Activated CD4-positive, alpha-beta memory T cell treated with anti-CD3 and anti-CD28 coated beads for 36 hours (primary cell): Measurements from ENCODE around the gene YIF1A. TPM values are rescaled to one million over a fixed set of nuclear protein-coding genes. Genes with fewer than 3 reads are reported as not detected.
"Not testable (repeated sequence)": the region's sequence is repeated elsewhere in the genome, so short reads cannot be mapped to it uniquely, and the experiment has no call there.

ENCODE experiments used
- CTCF ChIA-PET: fragments of 350-600 bp; sonication (Branson Sonifier 250); formaldehyde crosslinking; loops from one replicate; lab custom pipeline; 2021; ENCODE audit warnings: antibody characterized with exemption, inconsistent platforms; lab: Charles Lee
- POLR2A ChIA-PET: fragments of 350-600 bp; sonication (Branson Sonifier 250); formaldehyde crosslinking; loops from one replicate; lab custom pipeline; 2021; ENCODE audit warnings: antibody characterized with exemption; lab: Charles Lee
- DNase-seq: peaks from one replicate; pipeline ENCODE4 v3.0.0-alpha.2; 2020
- H3K27ac Mint-ChIP-seq: one replicate; pipeline ENCODE4 v1.8.0; 2021; ENCODE audit warnings: mixed read lengths
- H3K27me3 Mint-ChIP-seq: one replicate; pipeline ENCODE4 v1.8.0; 2021; ENCODE audit warnings: mixed read lengths
- H3K36me3 Mint-ChIP-seq: one replicate; pipeline ENCODE4 v1.8.0; 2021; ENCODE audit warnings: mixed read lengths
- H3K4me1 Mint-ChIP-seq: one replicate; pipeline ENCODE4 v1.8.0; 2021; ENCODE audit warnings: low read depth, mixed read lengths
- H3K4me3 Mint-ChIP-seq: one replicate; pipeline ENCODE4 v1.8.0; 2021; ENCODE audit warnings: mild to moderate bottlenecking, mixed read lengths
- H3K9me3 Mint-ChIP-seq: one replicate; pipeline ENCODE4 v1.8.0; 2021; ENCODE audit warnings: mixed read lengths
- intact Hi-C: fragments of 100-400 bp; cut with micrococcal nuclease; formaldehyde crosslinking; loops from one replicate; pipeline ENCODE4 v1.15.1; 2023
- total RNA-seq, 2 experiments: library from RNA; stranded (reverse); gene quantifications; one replicate each; pipeline ENCODE4 v1.2.3, GENCODE V29; 2021

YIF1A gene
- total RNA-seq, 2 experiments from 2014 or later: 63.1 to 65.8 TPM

DNA sequence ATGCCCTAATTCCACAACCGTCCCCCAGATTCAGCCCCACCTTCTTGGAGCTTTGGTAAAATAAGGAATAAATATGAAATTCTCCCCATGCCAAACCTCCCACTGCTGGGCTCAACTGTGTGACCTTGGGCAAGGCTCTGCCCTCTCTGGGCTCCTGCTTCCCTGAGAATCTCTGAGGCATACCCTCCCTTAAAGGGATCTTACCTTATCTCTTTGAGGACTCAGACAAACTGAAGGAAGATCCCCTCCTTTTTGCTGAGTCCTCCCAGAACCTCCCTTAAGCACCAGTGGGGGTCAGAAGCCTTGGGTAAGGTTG is 25.2 kb upstream of the YIF1A start:
- ChIA-PET CTCF (interaction anchor here (1.9 kb wide), 1 partner anchor 18 kb away, joined by 9 read pairs; no protein-coding TSS in a partner anchor), POLR2A (interaction anchor here (1.1 kb wide), 1 partner anchor 531 kb away, joined by 3 read pairs; no protein-coding TSS in a partner anchor)
- no peak overlapping the region for H3K27ac Mint-ChIP-seq
- intact Hi-C loops: no loop called here
- no peaks in the 10 kb centered on the region for H3K27me3 Mint-ChIP-seq
- no peak for DNase-seq
- no peaks in the 10 kb centered on the region for H3K36me3 Mint-ChIP-seq
- peaks cover 25% of the 10 kb centered on the region for H3K4me1 Mint-ChIP-seq
- no peak overlapping the region for H3K4me3 Mint-ChIP-seq
- H3K9me3 Mint-ChIP-seq: no peaks in the 10 kb centered on the region

DNA sequence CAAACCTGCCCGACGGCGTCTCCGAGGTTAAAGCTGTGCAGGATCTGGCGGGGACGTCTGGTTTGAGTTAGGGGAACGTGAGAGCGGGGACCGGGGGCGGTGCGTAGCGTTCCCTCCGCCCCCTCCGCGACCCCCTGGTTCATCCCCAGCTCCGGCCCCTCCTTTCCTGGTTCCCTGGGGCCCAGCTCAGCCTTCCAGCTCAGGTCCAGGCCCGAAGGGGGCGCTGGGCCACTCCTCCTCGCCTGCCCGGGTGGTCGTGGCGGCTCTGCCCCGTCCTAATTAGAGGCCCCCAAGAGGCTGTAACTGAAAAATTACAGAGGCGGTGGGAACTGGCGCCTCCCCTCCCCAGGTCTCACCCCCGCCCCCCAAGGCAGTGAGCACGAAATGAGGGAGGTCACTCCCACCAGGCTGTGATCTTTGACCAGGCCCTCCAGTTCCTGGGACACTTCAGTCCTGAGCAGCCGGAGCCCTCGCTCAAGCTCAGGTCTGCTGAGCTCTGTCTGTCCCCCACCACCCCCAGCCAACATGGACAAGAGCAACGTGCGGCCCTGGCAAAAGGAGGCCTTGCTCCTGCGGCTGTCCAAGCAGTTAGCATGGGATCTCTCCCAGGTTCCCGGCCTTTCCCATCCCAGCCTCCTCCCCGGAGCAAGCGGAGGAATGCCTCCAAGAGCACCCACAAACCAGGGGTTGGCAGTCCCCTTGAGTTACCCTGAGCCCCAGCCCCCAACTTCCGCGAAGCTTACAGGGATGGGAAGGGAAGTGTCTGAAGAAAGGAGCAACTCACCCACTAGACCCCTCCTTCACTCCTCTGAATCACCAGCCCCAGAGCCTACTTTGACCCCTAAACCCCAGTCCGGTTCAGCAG is 24.6 kb upstream of the YIF1A start:
- intact Hi-C loops: no loop called here
- Mint-ChIP-seq H3K27me3 (no peaks in the 10 kb centered on the region), H3K4me1 (peaks cover 19% of the 10 kb centered on the region), H3K9me3 (no peaks in the 10 kb centered on the region), H3K27ac (peak overlapping the region; percentile 77), H3K36me3 (no peaks in the 10 kb centered on the region), H3K4me3 (peak overlapping the region; percentile 77)
- ChIA-PET CTCF (interaction anchor here (0.6 to 2.9 kb wide), 10 partner anchors 12 to 637 kb away, joined by 3 to 45 read pairs (median 12); partner anchors contain the start of genes B4GAT1, BRMS1, MRPL11 and RIN1), POLR2A (interaction anchor here (0.5 to 2.1 kb wide), 5 partner anchors 19 to 531 kb away, joined by 3 to 5 read pairs (median 3); partner anchors contain the start of genes SF3B2 and SLC29A2)
- DNase-seq: no peak

DNA sequence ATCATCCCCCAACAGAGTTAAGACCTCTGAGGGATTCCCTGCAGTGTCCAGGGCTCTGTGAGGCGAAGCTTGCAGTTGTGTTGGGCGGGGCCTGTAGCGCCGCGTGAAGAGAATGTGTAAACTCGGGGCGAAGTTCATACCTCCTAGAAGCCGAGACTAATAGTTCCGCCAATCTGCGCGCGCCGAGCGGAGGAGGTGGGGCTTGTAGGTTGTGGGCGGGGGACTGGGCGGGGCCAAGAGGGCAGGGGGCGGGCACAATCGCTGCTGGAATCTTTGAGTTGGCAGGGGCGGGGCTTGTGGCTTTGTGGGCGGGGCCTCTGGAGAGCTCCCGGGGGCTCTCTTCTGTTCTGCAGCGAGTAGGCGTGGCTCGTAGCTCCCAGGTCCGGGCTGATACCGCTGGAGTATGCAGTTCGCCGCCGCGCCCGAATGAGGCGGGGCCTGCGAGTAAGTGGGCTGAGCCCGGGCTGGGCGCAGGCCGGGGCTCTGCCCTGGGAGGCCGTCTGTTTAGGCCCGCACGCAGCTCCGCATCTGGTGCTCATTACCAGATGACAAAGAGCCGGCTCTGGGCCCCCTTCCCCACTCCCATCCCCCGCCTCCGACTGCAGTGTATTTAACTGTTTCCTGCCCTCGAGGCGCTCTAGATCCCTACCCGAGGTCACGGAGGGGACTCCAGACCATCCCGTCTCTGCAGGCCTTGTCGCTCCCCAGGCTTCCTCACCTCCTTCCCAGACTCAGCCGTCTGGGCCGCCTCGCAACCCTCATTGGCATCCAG is 23.8 kb upstream of the YIF1A start:
- intact Hi-C loops: loop anchor here (1.0 kb wide), 5 partner anchors 16 to 59 kb away; partner anchors contain the start of genes BRMS1, RAB1B, SLC29A2 and YIF1A
- CTCF ChIA-PET: interaction anchor here (0.6 to 2.9 kb wide), 20 partner anchors 10 to 636 kb away, joined by 3 to 45 read pairs (median 8); partner anchors contain the start of genes B4GAT1, BRMS1, DPP3 and MRPL11
- H3K27me3 Mint-ChIP-seq: no peaks in the 10 kb centered on the region
- peak; percentile 95 for DNase-seq
- peak overlapping the region; percentile 77 for H3K27ac Mint-ChIP-seq
- H3K36me3 Mint-ChIP-seq: no peaks in the 10 kb centered on the region
- POLR2A ChIA-PET: interaction anchor here (0.5 to 2.1 kb wide), 9 partner anchors 14 to 532 kb away, joined by 3 to 9 read pairs (median 3); partner anchors contain the start of genes BRMS1, SF3B2, SLC29A2 and YIF1A
- H3K9me3 Mint-ChIP-seq: no peaks in the 10 kb centered on the region
- H3K4me3 Mint-ChIP-seq: peak overlapping the region; percentile 77
- peaks cover 12% of the 10 kb centered on the region for H3K4me1 Mint-ChIP-seq

DNA sequence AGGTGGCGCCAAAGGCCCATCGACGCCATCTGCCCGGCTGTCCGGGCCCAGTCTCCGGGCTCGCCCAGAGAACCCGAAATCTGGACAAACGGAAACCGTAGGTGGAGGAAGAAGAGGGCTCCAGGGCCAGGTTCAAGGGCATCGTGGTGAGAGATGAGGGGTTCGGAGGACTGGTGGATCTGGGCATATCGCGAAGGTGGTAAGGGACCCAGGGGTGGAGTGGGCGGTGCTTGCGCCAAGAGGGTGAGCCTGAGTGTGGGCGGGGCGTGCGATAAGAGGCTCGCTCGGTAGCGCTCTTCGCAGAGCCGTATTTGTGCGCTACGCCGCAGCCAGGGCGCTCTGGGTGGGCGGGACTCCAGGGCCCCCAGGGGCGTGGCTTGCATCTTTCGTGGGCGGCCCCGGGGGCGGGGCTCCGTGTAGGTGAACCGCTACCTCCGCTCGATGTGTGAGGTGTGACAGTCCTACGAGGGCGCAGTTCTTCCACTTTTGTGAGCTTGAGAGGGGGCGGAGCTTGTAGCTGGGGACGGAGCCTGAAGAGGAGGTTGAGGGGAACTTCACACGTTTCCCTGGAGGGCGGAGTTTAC is 23.1 kb upstream of the YIF1A start:
- H3K27me3 Mint-ChIP-seq: no peaks in the 10 kb centered on the region
- H3K27ac Mint-ChIP-seq: peak overlapping the region; percentile 77
- intact Hi-C loops: loop anchor here (1.0 kb wide), 6 partner anchors 16 to 77 kb away; partner anchors contain the start of genes BRMS1, RAB1B, SLC29A2 and YIF1A
- POLR2A ChIA-PET: interaction anchor here (0.9 to 2.1 kb wide), 7 partner anchors 15 to 260 kb away, joined by 3 to 9 read pairs (median 4); partner anchors contain the start of genes BRMS1, SF3B2, SLC29A2 and YIF1A
- DNase-seq: peak; percentile 97
- H3K4me3 Mint-ChIP-seq: peak overlapping the region; percentile 77
- no peaks in the 10 kb centered on the region for H3K9me3 Mint-ChIP-seq
- no peaks in the 10 kb centered on the region for H3K36me3 Mint-ChIP-seq
- CTCF ChIA-PET: interaction anchor here (0.6 to 2.9 kb wide), 34 partner anchors 10 to 168 kb away, joined by 3 to 45 read pairs (median 5); partner anchors contain the start of genes B4GAT1, BRMS1, DPP3 and MRPL11
- peaks cover 5% of the 10 kb centered on the region for H3K4me1 Mint-ChIP-seq

DNA sequence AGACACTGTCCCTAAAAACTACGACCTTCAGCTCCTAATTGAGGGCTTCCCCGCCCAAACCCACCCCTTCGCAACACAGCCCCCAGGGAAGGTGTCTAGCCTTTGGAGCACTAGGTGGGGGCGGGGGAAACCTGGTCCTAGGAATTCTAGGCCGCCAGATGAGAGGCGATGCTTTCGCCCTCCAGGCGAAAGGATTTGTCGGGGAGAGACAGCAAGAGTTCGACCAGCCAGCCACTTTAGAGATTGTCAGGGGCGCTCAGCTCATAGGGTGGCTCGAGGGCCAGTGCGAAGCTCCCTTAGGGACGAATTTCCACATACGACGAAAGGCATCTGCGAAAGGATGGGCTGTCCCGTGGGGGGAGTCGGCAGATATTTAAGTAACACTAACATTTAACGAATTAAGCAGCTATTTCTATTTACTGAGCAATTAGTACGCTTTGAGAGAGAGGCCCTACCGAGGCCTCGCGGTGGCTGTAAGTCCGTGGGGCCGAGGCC is 22.6 kb upstream of the YIF1A start:
- H3K4me1 Mint-ChIP-seq: peaks cover 5% of the 10 kb centered on the region
- intact Hi-C loops: loop anchor here (1.0 kb wide), 1 partner anchor 78 kb away; no protein-coding TSS in a partner anchor
- H3K27ac Mint-ChIP-seq: peak overlapping the region; percentile 77
- no peak for DNase-seq
- CTCF ChIA-PET: interaction anchor here (0.6 to 2.9 kb wide), 30 partner anchors 9 to 169 kb away, joined by 3 to 45 read pairs (median 4); partner anchors contain the start of genes B4GAT1, BRMS1, DPP3 and MRPL11
- POLR2A ChIA-PET: interaction anchor here (0.6 to 2.1 kb wide), 5 partner anchors 16 to 60 kb away, joined by 3 to 9 read pairs (median 5); partner anchors contain the start of genes BRMS1, SLC29A2 and YIF1A
- H3K9me3 Mint-ChIP-seq: no peaks in the 10 kb centered on the region
- H3K4me3 Mint-ChIP-seq: peak overlapping the region; percentile 77
- H3K27me3 Mint-ChIP-seq: no peaks in the 10 kb centered on the region
- H3K36me3 Mint-ChIP-seq: no peaks in the 10 kb centered on the region

DNA sequence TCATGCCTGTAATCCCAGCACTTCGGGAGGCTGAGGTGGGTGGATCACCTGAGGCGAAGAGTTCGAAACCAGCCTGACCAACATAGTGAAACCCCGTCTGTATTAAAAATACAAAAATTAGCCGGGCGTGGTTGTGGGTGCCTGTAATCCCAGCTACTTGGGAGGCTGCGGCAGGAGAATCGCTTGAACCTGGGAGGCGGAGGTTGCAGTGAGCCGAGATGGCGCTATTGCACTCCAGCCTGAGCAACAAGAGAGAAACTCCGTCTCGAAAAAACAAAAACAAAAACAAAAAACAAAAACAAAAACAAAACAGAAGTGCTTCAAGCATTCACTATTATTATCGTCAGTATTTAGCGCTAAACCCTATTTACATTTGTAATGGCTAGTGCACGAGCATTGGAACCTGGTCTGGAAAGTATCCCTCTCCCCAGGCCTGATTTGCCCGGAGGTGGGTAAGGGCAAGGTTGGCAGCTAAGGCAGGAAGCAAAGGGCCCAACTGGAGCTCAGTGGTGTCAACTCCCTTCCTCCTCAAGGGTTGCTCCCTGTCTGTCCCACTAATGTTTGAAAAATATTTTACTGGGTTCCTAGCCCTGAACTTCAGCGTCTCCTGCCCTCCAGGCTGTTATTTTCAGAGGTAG is 22.0 kb upstream of the YIF1A start:
- intact Hi-C loops: loop anchor here (1.0 kb wide), 1 partner anchor 78 kb away; no protein-coding TSS in a partner anchor
- H3K4me3 Mint-ChIP-seq, H3K9me3 Mint-ChIP-seq, H3K4me1 Mint-ChIP-seq, H3K36me3 Mint-ChIP-seq, H3K27ac Mint-ChIP-seq, DNase-seq, H3K27me3 Mint-ChIP-seq: not testable (repeated sequence)
- CTCF ChIA-PET: interaction anchor here (0.6 to 2.9 kb wide), 30 partner anchors 9 to 1268 kb away, joined by 3 to 45 read pairs (median 4); partner anchors contain the start of genes B4GAT1, BRMS1, MRPL11 and RIN1
- POLR2A ChIA-PET: interaction anchor here (0.6 to 2.1 kb wide), 2 partner anchors 22 to 61 kb away, joined by 3 to 5 read pairs; partner anchors contain the start of genes SLC29A2 and YIF1A

DNA sequence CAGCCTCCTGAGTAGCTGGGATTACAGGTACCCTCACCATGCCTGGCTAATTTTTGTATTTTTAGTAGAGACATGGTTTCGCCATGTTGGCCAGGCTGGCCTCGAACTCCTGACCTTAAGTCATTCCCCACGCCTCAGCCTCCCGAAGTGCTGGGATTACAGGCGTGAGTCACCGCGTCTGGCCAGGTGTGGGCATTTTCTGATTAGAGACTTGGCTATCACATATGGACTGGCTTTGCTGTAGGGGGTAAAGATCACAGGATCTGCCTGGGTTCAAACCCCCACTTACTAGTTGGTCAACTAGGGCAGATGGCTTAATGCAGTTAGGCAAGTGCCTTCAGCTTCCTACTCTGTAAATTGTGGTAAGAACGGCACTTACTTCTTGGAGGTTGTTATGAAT is 21.4 kb upstream of the YIF1A start:
- no peaks in the 10 kb centered on the region for H3K27me3 Mint-ChIP-seq
- no peak for DNase-seq
- H3K9me3 Mint-ChIP-seq: no peaks in the 10 kb centered on the region
- H3K4me3 Mint-ChIP-seq: no peak overlapping the region
- no peaks in the 10 kb centered on the region for H3K36me3 Mint-ChIP-seq
- no peak overlapping the region for H3K27ac Mint-ChIP-seq
- intact Hi-C loops: no loop called here
- ChIA-PET POLR2A (no interaction called here), CTCF (interaction anchor here (0.7 to 2.5 kb wide), 4 partner anchors 76 to 1267 kb away, joined by 3 to 34 read pairs (median 4); no protein-coding TSS in a partner anchor)
- peaks cover 5% of the 10 kb centered on the region for H3K4me1 Mint-ChIP-seq

DNA sequence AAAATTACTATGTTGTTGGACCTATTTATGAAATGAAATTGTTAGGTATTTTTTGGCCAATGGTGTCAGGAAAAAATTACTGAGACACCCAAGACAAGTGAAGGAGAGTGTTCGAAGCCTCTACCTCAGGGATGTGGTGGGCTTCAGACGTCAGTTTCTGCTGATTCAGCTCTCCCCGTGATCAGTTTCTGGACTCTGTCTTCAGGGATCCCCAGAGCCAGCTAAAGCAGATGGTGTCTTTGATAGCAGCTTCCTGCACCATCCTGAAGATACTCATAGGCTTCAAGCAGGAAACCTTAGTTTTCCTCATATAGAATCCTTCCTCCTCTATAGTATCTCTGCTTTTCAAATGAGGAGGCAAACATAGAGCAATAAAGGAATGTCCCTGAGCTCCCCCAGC is 20.5 kb upstream of the YIF1A start:
- H3K9me3 Mint-ChIP-seq: no peaks in the 10 kb centered on the region
- H3K27me3 Mint-ChIP-seq: no peaks in the 10 kb centered on the region
- DNase-seq: no peak
- intact Hi-C loops: no loop called here
- H3K4me1 Mint-ChIP-seq: peaks cover 5% of the 10 kb centered on the region
- H3K36me3 Mint-ChIP-seq: no peaks in the 10 kb centered on the region
- POLR2A ChIA-PET: interaction anchor here (0.6 kb wide), 1 partner anchor 61 kb away, joined by 3 read pairs; no protein-coding TSS in a partner anchor
- no peak overlapping the region for H3K27ac Mint-ChIP-seq
- CTCF ChIA-PET: interaction anchor here (0.9 to 1.3 kb wide), 3 partner anchors 55 to 79 kb away, joined by 3 to 4 read pairs (median 3); no protein-coding TSS in a partner anchor
- no peak overlapping the region for H3K4me3 Mint-ChIP-seq

DNA sequence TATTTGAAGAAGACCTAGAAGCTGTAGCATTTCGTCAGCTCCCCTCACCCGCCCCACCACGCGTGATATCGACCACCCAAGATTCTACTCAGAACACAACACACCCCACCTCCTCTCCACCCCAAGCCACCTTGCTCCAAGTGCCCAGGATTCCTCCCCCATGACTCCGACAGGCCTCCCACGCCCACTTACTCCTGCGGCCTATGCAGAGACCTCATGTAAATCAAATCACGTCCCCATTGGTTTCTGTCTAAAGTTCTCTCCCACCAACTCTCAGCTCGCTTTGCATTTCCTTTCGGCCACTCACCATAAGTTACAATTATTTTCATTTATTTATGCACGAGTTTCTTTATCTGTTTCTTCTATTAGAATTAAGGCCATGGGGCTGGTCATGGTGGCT is 13.7 kb upstream of the YIF1A start:
- ChIA-PET CTCF (interaction anchor here (0.9 to 1.2 kb wide), 2 partner anchors 9 to 86 kb away, joined by 3 to 7 read pairs; no protein-coding TSS in a partner anchor), POLR2A (no interaction called here)
- Mint-ChIP-seq H3K9me3 (no peaks in the 10 kb centered on the region), H3K27ac (no peak overlapping the region), H3K27me3 (no peaks in the 10 kb centered on the region), H3K4me3 (no peak overlapping the region), H3K4me1 (no peaks in the 10 kb centered on the region), H3K36me3 (no peaks in the 10 kb centered on the region)
- DNase-seq: no peak
- intact Hi-C loops: no loop called here

DNA sequence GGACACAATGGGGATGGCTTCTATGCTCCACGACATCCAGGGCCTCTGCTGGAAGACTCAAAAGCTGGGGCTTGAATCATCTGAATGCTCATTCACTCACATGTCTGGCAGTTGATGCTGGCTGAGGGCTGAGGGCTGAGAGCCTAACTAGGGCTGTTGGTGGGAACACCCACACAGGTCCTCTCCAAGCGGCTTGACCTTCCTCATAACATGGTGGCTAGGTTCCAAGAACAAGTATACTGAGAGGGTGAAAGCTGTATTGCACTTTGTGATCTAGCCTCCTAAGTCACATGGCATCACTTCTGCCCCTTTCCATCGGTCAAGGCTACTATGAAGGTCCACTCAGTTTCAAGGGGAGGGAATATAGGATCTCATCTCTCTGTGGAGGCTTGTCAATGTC is 10.2 kb upstream of the YIF1A start:
- no peak for DNase-seq
- intact Hi-C loops: no loop called here
- H3K36me3 Mint-ChIP-seq: no peaks in the 10 kb centered on the region
- no peaks in the 10 kb centered on the region for H3K9me3 Mint-ChIP-seq
- POLR2A ChIA-PET: interaction anchor here (1.2 kb wide), 1 partner anchor 11 kb away, joined by 4 read pairs; the partner anchor contains the start of gene YIF1A
- H3K4me3 Mint-ChIP-seq: no peak overlapping the region
- CTCF ChIA-PET: interaction anchor here (3.5 kb wide), 1 partner anchor 13 kb away, joined by 14 read pairs; no protein-coding TSS in a partner anchor
- no peaks in the 10 kb centered on the region for H3K4me1 Mint-ChIP-seq
- no peak overlapping the region for H3K27ac Mint-ChIP-seq
- peaks cover 2% of the 10 kb centered on the region for H3K27me3 Mint-ChIP-seq
